HG02943 (cell line): Measurements from ENCODE around the gene CLPSL2.

ENCODE experiments used
- ATAC-seq: cut with Tn5 transposase; IDR thresholded peaks from one replicate; pipeline ENCODE4 v1.9.1; 2021; ENCODE audit warnings: mild to moderate bottlenecking, low read depth, moderate library complexity; ENCODE audit not compliant: unreplicated experiment

Gene CLPSL2

GRCh38 chr6:35786272-35786671 is 9.9 kb downstream of the CLPSL2 start:
- no peak for ATAC-seq

- no peak for ATAC-seq
Measured at GRCh38 chr6:35786810-35787209, 10.4 kb downstream of the CLPSL2 start.

DNA sequence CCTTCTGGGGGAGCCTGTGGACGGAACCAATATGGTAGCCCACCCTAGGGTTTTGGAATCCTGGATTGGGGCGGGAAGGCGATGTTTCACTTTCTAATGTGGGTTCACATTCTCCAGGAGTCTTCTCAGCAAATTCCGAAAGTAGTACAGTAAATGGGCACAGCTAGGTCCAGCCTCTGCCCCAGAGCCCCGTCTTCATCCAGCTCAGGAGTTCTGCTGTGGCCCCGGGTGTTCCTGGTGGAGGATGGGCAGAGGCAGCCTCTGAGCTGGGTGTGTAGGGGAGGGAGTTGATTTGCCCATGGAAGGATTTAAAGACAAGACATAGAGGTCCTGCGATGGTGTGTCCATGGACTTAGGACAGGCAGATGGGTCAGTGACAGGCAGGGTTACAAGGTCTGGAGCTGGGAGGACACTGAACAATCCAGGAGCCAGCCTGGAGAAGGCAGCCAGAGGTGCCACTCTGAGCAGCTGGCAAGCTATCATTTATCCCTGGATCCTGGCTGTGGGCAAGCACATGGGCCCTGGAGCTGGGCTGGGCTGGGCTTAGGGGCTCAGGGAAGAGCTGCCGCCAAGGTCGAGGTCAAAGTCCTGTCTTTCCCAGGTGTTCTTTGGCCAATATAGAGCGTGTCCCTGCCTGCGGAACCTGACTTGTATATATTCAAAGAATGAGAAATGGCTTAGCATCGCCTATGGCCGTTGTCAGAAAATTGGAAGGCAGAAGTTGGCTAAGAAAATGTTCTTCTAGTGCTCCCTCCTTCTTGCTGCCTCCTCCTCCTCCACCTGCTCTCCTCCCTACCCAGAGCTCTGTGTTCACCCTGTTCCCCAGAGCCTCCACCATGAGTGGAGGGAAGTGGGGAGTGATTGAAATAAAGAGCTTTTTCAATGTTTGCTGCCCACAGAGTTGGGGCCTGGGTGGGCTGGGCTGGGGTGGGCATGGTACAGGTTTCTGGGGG is 11.1 kb downstream of the CLPSL2 start:
- no peak for ATAC-seq

DNA sequence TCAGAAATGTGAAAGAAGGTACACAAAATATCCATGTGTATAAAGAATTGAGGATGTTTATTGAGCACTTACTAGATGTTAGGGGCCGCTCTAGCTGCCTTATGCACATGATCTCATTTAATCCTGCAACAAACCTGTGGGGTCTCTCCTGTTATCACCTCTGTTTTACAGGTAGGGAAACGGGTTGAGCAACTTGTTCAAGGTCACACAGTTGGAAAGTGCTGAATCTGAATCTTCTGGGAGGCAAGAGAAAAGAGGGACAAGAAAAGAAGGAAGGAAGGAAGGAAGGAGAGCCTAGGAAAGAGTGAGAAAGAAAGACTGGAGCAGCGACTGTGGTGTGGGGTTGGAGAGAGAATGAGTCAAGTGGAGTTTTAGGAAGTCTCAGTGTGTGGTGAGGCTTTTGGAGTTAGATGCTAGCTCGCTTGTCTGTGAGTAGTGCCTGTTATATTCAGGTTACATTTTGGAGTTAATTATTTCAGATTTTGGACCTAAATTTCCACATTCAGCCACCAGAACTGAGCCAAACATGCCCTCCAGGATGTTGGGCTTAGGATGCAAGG is 12.1 kb downstream of the CLPSL2 start:
- ATAC-seq, result no peak

DNA sequence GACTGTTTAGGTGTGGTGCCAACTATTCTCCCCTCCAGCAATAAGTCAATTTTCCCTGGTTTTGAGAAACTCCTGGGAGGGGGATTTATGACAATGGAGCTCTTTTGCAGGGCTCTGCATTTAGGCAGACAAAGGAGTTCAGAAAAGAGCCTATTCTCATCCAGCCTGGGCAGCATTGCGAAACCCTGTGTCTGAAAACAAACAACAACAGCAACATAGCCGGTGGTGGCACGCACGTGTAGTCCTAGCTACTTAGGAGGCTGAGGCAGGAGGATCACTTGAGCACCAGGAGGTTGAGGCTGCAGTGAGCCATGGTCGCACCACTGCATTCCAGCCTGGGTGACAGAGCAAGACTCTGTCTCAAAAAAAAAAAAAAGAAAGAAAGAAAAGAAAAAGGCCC is 14.3 kb downstream of the CLPSL2 start:
- ATAC-seq, result no peak

DNA sequence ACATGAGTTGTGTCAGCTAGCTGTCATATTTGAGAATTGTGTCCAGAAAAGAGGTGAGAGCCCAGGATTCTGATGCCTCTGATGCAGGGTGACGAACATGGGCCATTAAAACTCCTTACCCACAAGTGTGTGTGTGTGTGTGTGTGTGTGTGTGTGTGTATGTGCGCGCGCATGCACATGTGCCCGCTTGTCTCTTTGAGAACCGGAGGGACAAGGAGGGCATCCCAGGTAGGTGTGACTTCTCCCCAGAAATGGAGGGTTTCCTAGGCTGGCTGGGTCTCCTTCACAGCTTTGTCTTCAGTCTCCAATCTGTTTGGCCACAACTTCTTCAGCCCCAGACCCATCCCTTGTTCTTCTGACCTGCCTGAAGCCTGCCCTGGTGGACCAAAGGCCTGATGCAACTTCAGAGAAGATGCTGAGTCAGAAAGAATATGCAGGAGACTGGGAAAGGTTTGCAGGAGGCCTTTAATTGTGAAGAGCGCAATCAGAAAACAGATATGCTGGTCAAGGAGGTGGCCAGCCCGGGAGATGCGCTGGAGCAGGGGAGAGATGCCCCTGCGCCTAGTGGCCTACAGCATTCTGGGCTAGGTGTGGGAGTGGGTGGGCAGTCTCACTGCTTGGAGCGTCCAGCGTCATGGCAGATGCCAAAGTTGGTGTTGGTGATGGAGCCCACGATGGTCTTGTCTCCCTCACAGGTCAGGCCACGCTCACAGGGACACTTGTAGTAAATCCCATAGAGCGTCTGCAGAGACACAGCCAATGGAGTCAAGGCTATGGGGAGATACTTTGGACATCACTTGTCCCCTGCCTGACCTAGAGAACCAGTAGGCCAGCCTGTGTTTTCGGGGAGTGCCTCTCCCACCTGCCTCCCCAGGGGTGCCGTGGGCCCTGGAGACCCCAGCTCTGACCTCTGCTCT is 18.4 kb downstream of the CLPSL2 start:
- ATAC-seq, result no peak

DNA sequence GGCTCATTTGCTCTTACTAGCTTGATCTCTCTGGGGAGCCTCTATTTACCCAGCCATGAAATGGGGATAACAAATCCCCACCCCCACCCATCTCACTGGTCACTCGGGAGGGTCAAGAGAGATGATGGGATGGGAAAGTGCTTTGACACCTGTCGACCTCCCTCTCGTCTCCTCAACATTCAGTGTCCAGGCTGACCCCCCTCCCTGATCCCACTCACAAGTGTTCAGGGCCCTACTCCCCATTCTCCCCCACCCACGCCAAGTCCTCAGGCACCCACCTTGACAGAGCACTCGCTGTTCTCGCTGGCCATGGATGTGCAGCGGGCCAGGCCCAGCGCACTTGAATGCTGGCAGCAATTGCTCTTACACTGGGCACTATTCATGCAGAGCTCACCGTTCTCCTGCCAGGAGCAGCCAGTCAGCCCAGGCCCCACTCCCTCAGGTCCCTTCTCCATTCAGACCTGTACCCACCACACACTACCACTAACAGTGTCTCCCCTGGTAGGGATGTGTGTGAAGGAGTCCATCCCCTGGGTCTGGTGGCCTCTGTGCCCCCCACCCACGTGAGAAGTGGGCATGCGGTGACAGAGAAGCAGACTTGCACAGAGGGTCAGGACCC is 19.2 kb downstream of the CLPSL2 start:
- ATAC-seq, result no peak

- no peak for ATAC-seq
Measured at GRCh38 chr6:35796236-35796635, 19.8 kb downstream of the CLPSL2 start.

- no peak for ATAC-seq
Measured at GRCh38 chr6:35797837-35798526, 21.6 kb downstream of the CLPSL2 start.

- no peak for ATAC-seq
Measured at GRCh38 chr6:35798706-35799105, 22.3 kb downstream of the CLPSL2 start.

- ATAC-seq, result no peak
Measured at GRCh38 chr6:35801148-35801547, 24.8 kb downstream of the CLPSL2 start.

DNA sequence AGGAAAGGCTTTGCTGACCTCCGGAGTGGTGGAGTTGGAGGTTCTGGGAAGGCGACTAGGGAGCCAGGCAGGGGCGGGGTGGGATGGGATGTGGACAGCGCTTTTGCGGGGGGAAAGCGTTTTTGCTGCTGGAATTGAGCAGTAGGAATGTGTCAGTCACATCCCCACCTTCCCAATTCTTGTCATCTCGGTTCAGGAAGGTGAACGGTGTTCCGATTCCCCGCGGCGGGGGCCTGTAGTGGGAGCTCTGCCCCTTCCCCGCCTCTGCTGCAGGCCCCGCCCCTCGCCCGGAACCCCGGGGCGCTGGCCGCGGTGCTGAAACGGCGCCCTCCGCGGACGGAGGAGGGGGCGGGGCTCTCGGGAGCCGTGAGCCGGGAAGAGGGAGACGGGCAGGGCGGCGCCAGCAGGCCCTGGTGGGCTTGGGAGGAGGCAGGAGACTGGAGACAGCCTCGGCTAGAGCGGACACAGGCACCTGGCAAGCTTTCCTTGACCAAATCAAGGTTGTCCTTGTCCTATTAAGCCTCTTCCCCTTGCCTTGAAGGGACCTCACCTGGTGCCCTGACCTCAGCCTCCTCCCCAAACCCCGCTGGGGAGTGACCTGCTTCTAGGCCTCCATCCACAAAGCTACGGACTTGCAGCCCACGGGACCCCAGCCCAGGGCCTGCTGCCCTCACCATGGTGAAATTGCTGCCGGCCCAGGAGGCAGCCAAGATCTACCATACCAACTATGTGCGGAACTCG is 28.8 kb downstream of the CLPSL2 start, which contains the start of gene LHFPL5:
Gene LHFPL5, plus strand, starts transcription at position 357 of the 741 bp plus-strand sequence. Its CDS starts 319 bp downstream, at position 676.
- ATAC-seq, result no peak

GRCh38 chr6:35808688-35809087 is 32.3 kb downstream of the CLPSL2 start:
- no peak for ATAC-seq

GRCh38 chr6:35809809-35810208 is 33.4 kb downstream of the CLPSL2 start:
- ATAC-seq, result no peak

- ATAC-seq, result no peak
Measured at GRCh38 chr6:35810971-35811698, 34.7 kb downstream of the CLPSL2 start.

DNA sequence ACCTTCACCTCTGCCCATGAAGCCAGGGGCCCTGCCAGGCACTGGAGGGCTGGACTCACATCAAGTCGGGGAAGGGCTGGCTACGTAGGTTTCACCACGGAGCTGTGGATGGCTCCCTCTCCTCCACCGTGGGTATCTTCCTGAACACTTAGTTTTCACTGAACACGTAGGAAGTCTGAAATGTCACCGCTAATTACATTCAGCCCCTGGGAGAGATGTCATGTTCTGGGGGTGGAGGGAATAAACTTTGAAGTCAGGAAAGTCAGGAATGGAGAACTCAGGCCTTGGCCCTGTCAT is 35.2 kb downstream of the CLPSL2 start:
- no peak for ATAC-seq

- no peak for ATAC-seq
Measured at GRCh38 chr6:35817515-35817914, 41.1 kb downstream of the CLPSL2 start.

- no peak for ATAC-seq
Measured at GRCh38 chr6:35823601-35824000, 47.2 kb downstream of the CLPSL2 start.
